ENCODE results near the gene SLC25A22.

- no peak for TF ChIP-seq CTCF (IDR thresholded peaks at IDR 0.05; ENCODE audit: insufficient read depth, low read length, poor library complexity, severe bottlenecking)
- no peak for TF ChIP-seq EZH2phosphoT487 (conservative IDR thresholded peaks at IDR 0.05; ENCODE audit: low read length)
Measured at GRCh38 chr11:839280-839623, 41.2 kb upstream of the SLC25A22 start.
